Measurements from ENCODE around the gene FSTL3. TPM values are rescaled to one million over a fixed set of nuclear protein-coding genes. Genes with fewer than 3 reads are reported as not detected.
A peak's percentile ranks its signal among the peaks of the same experiment; 100 is the strongest.

Gene FSTL3
- total RNA-seq, 1 experiment from 2014 or later = 29.1 TPM

DNA sequence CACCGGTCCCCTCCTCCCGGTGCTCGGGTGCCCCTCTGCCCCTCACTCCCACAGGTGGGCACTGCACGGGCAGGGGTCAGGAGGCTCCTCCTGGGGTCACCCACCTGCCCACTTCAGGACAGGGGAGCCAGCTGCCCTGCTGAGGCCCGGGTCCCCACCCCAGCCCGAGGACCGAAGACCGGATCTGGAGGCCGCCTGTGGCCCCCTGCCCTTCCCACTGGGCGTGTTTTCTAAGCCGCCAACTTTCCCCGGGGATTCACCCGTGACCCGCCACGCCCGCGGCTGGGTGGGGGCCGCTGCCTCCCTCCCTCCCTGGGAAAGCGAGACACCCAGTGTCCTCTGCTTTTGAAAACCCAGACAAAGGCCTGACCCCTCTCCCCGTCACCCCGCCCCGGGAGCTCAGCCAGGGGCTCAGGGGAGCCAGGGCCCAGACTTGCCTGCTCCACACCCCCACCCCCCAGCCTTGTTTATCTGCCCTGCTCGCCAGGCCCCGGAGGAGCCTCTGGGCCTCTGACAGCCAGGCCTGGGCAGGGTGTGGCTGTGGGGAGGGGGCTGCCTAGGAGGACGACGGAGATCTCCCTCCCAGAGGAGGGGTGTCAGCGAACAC, 33.9 kb downstream of the FSTL3 start:
- RAD21 ChIA-PET (ENCODE audit: low non-redundant PET in 1 of 2, low total read pairs in 2 of 2, uncharacterized antibody in 2 of 2, unreplicated experiment in 2 of 2) = no interaction called here
- H3K79me2 ChIP-seq (ENCODE audit: insufficient read depth, low read length) = no peaks in the 10 kb centered on the region
- DNase-seq (ENCODE audit: low read depth, low spot score) (no peak), ATAC-seq (no peak)
- H3K9ac ChIP-seq (ENCODE audit: low read length) = peak overlapping the region; percentile 59
- H3K9me3 ChIP-seq (ENCODE audit: control insufficient read depth in 1 of 2, insufficient read depth in 1 of 2, low read depth in 1 of 2, low read length in 2 of 2) = no peaks in the 10 kb centered on the region
- H2AFZ ChIP-seq (ENCODE audit: low read depth, low read length, poor library complexity, severe bottlenecking) = no peak overlapping the region
- TSS peak; percentile 44 for BruUV-seq (replicated peaks)
- H3K36me3 ChIP-seq (ENCODE audit: control insufficient read depth in 1 of 2, insufficient read depth in 2 of 2, low read length in 2 of 2) = no peaks in the 10 kb centered on the region
- CTCF ChIA-PET = no interaction called here
- no peaks in the 10 kb centered on the region for H3K9me2 ChIP-seq (ENCODE audit: insufficient read depth)
- POLR2A ChIA-PET = no interaction called here
- peak overlapping the region; percentile 78 for H3K4me2 ChIP-seq (ENCODE audit: low read length)
- peaks cover 10 to 21% of the 10 kb centered on the region in 2 experiments for H3K4me1 ChIP-seq (ENCODE audit: control insufficient read depth in 1 of 2, insufficient read depth in 2 of 2, low read length in 2 of 2)
- no peak for TF ChIP-seq POLR2AphosphoS5 (IDR thresholded peaks at IDR 0.05; ENCODE audit: low read depth, low read length)
- no peak for TF ChIP-seq SP1 (IDR thresholded peaks at IDR 0.05; ENCODE audit: low read depth)
- TF ChIP-seq RAD21 (IDR thresholded peaks at IDR 0.05; ENCODE audit: low read depth) = no peak
- TF ChIP-seq CBX3 (IDR thresholded peaks at IDR 0.05; ENCODE audit: low read depth) = no peak
- TF ChIP-seq YY1 (IDR thresholded peaks at IDR 0.05; ENCODE audit: extremely low read depth, insufficient replicate concordance, low read depth, low read length) = no peak
- TF ChIP-seq CEBPB (IDR thresholded peaks at IDR 0.05; ENCODE audit: low read depth) = no peak
- no peak for TF ChIP-seq ZNF274 (IDR thresholded peaks at IDR 0.05; ENCODE audit: low read depth, low read length)
- TF ChIP-seq, protein P1, sequence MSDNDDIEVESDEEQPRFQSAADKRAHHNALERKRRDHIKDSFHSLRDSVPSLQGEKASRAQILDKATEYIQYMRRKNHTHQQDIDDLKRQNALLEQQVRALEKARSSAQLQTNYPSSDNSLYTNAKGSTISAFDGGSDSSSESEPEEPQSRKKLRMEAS (IDR thresholded peaks at IDR 0.05) = no peak
- TF ChIP-seq CTCF (IDR thresholded peaks at IDR 0.05 in 2 of 3, conservative IDR thresholded peaks at IDR 0.05 in 1 of 3; ENCODE audit: borderline replicate concordance in 1 of 3, insufficient read depth in 1 of 3, low read depth in 2 of 3, low read length in 2 of 3) = no peak
- no peak for TF ChIP-seq SRF (IDR thresholded peaks at IDR 0.05; ENCODE audit: low read depth)
- TF ChIP-seq, protein P2, sequence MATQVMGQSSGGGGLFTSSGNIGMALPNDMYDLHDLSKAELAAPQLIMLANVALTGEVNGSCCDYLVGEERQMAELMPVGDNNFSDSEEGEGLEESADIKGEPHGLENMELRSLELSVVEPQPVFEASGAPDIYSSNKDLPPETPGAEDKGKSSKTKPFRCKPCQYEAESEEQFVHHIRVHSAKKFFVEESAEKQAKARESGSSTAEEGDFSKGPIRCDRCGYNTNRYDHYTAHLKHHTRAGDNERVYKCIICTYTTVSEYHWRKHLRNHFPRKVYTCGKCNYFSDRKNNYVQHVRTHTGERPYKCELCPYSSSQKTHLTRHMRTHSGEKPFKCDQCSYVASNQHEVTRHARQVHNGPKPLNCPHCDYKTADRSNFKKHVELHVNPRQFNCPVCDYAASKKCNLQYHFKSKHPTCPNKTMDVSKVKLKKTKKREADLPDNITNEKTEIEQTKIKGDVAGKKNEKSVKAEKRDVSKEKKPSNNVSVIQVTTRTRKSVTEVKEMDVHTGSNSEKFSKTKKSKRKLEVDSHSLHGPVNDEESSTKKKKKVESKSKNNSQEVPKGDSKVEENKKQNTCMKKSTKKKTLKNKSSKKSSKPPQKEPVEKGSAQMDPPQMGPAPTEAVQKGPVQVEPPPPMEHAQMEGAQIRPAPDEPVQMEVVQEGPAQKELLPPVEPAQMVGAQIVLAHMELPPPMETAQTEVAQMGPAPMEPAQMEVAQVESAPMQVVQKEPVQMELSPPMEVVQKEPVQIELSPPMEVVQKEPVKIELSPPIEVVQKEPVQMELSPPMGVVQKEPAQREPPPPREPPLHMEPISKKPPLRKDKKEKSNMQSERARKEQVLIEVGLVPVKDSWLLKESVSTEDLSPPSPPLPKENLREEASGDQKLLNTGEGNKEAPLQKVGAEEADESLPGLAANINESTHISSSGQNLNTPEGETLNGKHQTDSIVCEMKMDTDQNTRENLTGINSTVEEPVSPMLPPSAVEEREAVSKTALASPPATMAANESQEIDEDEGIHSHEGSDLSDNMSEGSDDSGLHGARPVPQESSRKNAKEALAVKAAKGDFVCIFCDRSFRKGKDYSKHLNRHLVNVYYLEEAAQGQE (IDR thresholded peaks at IDR 0.05; ENCODE audit: low read depth) = no peak
- no peak for TF ChIP-seq ELF1 (IDR thresholded peaks at IDR 0.05; ENCODE audit: borderline replicate concordance, low read depth)
- TF ChIP-seq, protein P3, sequence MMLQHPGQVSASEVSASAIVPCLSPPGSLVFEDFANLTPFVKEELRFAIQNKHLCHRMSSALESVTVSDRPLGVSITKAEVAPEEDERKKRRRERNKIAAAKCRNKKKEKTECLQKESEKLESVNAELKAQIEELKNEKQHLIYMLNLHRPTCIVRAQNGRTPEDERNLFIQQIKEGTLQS (IDR thresholded peaks at IDR 0.05) = no peak
- no peak for TF ChIP-seq JUND (IDR thresholded peaks at IDR 0.05)
- TF ChIP-seq POLR2A (IDR thresholded peaks at IDR 0.05; ENCODE audit: borderline replicate concordance, extremely low read depth, insufficient read depth, insufficient read length) = no peak
- TF ChIP-seq TCF7L2 (IDR thresholded peaks at IDR 0.05; ENCODE audit: borderline replicate concordance, extremely low read depth, insufficient read depth, insufficient read length) = no peak
- peak overlapping the region; percentile 42 to 64; a peak in 3 of 4 replicates for H3K4me3 ChIP-seq (replicated peaks in 1 of 2; ENCODE audit: low read depth in 1 of 2, low read length in 2 of 2)
- H4K20me1 ChIP-seq (ENCODE audit: insufficient read depth) = no peaks in the 10 kb centered on the region
- H3K27me3 ChIP-seq (ENCODE audit: insufficient read depth, low read length) = no peaks in the 10 kb centered on the region
- intact Hi-C loops (cut with micrococcal nuclease) = no loop called here
- peak overlapping the region; percentile 67; the same call in 1 of the 2 replicates for H3K27ac ChIP-seq (ENCODE audit: low read depth, low read length)
